Activated effector memory CD4-positive, alpha-beta T cell treated with anti-CD3 and anti-CD28 coated beads, Interleukin-2, amount 50 U/mL, for 16 hours (primary cell): ENCODE results near the gene KRTAP10-1.

Experiments used
- DNase-seq: peaks from one replicate; pipeline ENCODE4 v3.0.0-alpha.2; 2020

Gene KRTAP10-1

GRCh38 chr21:44499631-44500030 is 40.4 kb downstream of the KRTAP10-1 start:
- DNase-seq = no peak

DNA sequence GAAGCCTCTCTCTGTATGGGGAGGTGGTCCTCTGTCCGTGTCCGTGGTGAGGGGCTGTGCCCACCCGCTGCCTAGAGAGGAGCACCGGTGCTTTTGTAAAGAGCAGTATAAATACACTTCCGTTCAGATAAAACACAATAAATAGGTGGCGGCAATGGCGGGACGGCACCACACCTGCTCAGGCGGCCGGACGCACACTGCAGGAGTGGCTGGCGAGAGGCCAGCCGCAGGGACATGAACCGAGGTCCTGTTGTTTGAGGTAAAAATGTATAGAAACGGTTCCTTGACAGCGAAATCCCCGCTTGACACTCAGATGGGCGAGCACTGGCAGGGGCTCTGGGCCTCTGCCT is 40.8 kb downstream of the KRTAP10-1 start:
- no peak for DNase-seq

DNA sequence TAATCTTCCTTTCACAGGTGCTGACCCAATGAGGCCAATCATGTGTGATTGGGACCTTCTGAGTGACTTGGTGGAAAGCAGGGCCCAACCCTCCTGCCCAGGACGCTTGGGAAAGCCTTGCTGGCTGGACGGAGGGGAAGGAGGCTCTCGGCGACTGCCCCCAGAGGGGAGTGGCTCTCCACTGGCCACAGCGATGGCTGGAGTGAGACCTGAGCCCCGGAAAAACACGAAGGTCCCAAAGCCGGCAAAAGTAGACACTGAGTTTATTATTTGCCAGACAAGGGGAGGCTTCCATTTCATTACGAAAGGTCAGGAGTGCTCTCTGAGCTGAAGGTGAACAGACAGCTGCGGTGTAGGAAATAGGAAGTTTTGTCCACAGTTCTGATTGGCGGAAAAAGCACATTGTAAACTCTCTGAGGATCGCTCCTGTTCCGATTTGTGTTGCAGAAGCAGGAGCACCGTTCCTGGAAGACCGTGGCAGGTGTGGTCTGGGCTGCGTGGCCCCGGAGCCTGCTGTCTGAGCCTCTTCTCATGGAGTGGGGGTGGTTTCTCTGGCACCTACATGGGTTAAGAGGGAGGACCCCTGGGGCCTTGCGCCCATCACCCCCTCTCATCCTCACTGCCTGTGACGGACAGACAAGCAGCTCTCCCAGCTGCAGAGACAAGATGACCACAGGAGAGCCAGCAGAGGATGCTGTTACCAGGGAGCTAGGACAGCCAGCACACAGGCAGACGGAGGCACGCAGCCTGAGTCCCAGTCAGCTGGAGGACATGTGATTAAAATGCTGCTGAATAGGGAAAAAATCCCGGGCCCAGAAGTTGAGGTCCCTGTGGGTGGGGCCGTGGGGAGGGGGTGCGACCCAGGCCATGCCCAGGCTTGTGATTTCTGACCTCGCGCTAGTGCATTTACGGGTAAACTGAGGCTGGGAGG is 41.5 kb downstream of the KRTAP10-1 start:
- no peak for DNase-seq

DNA sequence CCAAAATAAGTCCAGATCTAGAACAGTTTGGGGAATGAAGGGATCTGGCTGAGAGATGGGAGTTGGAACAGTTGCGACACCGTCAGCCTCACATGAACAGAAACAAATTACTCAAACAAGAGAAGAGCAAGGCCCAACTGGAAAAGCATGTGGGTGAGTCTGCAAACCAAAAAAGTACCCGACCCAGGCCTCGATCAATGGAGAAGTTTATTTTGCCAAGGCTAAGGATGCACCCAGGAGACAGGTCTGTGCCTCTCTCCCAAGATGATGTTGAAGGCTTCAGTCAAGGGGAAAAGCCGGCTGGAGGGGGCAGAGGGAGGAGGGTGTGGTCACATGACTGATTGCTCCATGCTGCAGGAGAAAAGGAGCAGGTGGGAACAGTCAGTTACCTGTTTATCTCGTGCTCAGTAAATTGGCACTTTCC is 42.3 kb downstream of the KRTAP10-1 start:
- DNase-seq = no peak

DNA sequence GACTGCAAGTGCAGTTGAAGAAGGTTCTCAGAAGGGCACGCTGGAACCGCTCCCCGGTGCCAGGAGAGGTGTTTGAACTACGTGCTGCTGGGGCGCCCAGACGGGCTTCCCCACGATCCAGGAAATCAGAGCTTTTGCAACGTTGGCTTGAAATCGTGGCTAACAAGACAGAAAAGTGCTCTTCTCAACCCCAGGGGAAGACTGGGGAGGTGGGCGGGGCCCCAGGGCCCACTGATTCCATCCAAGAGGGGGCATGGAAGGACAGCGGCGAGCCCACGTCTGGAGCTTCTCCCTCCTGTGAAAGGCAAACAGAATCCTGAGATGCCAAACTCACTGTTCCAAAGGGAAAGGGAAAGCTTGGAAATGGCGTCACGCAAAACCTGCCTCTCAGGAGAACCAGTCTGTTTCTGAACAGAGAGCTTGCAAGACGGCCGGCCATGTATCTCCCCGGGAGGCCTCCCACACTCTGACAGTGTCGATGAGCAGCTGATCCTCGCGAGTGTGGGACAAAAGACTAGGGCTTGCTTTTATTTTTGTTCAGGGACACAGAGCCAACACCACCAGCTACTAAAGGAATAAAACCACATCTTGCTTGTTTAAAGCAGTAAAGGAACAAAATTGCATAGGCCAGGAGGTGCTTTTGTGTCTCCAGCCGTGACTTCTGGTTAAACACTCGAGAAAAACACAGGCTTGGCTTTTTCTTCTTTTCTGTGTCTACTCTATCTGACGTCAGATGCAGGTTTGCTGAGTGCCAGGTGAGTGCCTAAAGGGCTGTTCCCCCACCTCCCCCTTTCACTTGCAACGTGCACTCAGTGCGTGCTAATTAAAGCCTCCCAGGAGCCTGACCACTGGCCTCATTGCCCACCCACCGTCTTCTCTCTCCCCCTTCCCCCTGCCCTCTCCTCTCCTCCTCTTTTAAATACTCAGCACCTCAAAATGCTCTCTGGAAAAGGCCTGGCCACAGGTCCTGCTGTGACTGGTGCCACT is 43.1 kb downstream of the KRTAP10-1 start:
- DNase-seq = no peak

DNA sequence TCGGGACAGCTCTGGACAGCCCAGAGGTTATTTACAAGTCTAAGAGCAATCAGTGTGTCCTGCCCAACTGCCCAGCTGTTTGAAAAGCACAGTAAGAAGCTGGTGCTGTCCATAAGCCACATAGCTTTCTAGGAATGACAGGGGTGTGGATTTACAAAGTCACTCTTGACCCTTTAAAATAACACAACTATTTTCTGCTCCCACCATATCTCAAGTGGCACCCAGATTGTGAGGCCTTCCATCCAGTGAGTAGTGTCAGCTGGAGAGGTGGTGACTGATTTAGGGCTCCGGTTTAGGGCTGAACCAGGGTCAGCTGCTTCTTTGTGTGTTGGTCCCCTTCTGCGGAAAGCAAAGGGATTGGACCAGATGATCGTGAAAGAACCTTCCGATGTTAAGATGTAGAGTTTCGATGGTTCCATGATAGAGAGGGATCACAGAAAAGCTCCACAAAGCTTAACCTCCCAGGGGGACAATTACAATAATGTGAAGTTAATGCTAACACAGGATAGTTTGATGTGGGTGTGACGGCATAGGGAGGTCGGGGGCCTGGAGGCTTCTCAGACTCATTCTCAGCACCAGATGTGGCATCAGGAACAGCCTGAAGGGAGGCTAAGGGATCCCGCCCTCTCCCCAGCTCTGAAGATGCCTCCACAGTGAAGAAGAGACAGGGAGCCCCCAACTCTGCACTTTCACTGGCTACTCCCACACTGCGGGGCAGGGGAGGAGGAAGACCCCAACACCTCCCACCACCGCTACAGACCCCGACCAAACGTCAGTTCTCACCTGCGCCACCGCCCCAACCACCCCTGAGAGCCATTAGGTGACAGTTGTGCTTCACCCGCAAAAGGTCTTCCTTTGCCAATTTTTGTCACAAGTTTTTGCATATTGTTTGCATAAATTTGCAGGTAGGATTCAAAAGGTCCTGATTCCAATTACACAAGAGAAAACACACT is 44.1 kb downstream of the KRTAP10-1 start:
- no peak for DNase-seq

GRCh38 chr21:44494956-44495355 is 45.0 kb downstream of the KRTAP10-1 start:
- DNase-seq = no peak

DNA sequence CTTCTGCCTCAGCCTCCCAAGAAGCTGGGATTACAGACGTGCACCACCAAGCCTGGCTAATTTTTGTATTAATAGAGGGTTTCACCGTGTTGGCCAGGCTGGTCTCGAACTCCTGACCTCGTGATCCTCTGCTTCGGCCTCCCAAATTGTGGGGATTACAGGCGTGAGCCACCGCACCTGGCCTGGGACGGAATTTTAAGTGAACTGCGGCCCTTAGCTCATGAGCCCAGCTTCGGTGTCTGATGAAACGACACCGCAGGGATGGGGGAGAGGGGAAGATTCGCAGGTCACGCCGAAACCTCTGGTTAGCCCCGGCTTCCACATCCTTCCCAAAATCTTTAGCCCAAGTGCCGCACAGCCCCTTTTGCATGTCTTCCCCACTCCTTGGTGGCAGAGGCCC is 45.6 kb downstream of the KRTAP10-1 start:
- no peak for DNase-seq

- DNase-seq = no peak
Measured at GRCh38 chr21:44492567-44493385, 47.2 kb downstream of the KRTAP10-1 start.

DNA sequence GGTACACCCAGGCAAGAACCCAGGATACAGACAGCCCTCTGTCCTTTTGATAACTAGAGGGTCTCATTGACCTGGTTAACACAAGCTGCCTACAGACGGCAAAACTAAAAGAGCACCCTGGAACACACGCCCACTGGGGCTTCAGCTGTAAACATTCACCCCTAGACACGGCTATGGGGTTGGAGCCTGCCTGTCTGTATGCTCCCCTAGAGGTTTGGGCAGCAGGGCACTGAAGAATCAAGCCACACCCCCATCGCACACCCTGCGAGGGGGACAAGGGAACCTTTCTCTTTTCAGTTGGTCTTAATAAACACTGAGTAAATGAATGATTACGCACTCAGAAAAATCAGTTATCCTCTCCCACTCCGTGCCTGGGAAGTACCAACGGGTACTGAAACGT is 49.2 kb downstream of the KRTAP10-1 start:
- DNase-seq = no peak

DNA sequence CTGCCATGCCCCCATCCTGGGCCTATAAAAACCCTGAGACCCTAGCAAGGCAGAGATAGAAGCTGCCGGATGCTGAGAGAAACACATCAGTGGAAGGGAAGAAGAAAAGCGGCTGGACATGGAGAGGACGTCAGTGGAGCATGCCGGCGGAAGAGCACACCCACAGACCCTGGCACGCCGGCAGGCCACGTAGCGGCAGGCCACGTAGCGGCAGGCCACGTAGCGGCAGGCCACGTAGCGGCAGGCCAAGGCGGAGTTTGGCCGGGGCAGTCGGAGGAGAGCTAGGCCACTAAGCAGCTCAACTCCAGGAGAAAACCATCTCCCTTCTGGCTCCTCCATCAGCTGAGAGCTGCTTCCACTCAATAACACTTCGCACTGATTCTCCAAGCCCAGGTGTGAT is 49.6 kb downstream of the KRTAP10-1 start:
- DNase-seq = no peak

- DNase-seq = no peak
Measured at GRCh38 chr21:44489962-44490361, 50.0 kb downstream of the KRTAP10-1 start.
